Keratinocyte (primary cell): Measurements from ENCODE around the gene ZBTB7A. TPM values are rescaled to one million over a fixed set of nuclear protein-coding genes. Genes with fewer than 3 reads are reported as not detected.

ENCODE experiments used
- DNase-seq: peaks from one replicate; pipeline ENCODE4 v3.0.0-alpha.2; 2011; ENCODE audit warnings: low read depth, missing footprints, low spot score
- FAIRE-seq: peaks from 2 replicates; lab custom pipeline; 2011; peaks lifted over from hg19 to GRCh38; lab: Jason Lieb, UNC
- H2AFZ ChIP-seq: 2 replicates; pipeline ENCODE4 v1.6.0; 2012; ENCODE audit warnings: low read length, control low read depth, inconsistent platforms; ENCODE audit not compliant: control insufficient read depth
- H3K27ac ChIP-seq: 2 replicates; pipeline ENCODE4 v1.5.1; 2011; ENCODE audit warnings: low read length; ENCODE audit not compliant: control insufficient read depth, insufficient read depth
- H3K27me3 ChIP-seq: 3 replicates; pipeline ENCODE4 v1.6.0; 2011; ENCODE audit warnings: low read length; ENCODE audit not compliant: control insufficient read depth, insufficient read depth; ENCODE audit errors: extremely low read depth
- H3K36me3 ChIP-seq, 2 experiments: 2 replicates in 1 of 2; 3 replicates in 1 of 2; pipeline ENCODE4 v1.5.1; 2011; ENCODE audit warnings: low read length in 2 of 2, mild to moderate bottlenecking in 1 of 2; ENCODE audit not compliant: control insufficient read depth in 2 of 2, insufficient read depth in 2 of 2; ENCODE audit errors: extremely low read depth in 1 of 2
- H3K4me1 ChIP-seq: 3 replicates; pipeline ENCODE4 v1.5.1; 2011; ENCODE audit warnings: low read length; ENCODE audit not compliant: control insufficient read depth, insufficient read depth; ENCODE audit errors: extremely low read depth
- H3K4me2 ChIP-seq: 3 replicates; pipeline ENCODE4 v1.6.0; 2011; ENCODE audit warnings: low read depth, low read length; ENCODE audit not compliant: control insufficient read depth, insufficient read depth; ENCODE audit errors: extremely low read depth
- H3K4me3 ChIP-seq, 3 experiments: fragments of 200-600 bp in 1 of 3; sonication (generic) in 1 of 3; 2 replicates in 2 of 3; 3 replicates in 1 of 3; pipeline ENCODE4 v1.5.1; 2011 to 2016; ENCODE audit warnings: low read length in 3 of 3, mild to moderate bottlenecking in 3 of 3, control low read depth in 2 of 3, inconsistent platforms in 1 of 3, low read depth in 1 of 3, mixed read lengths in 1 of 3, mixed run types in 1 of 3, moderate library complexity in 1 of 3; ENCODE audit not compliant: control insufficient read depth in 2 of 3, insufficient read depth in 2 of 3; ENCODE audit errors: extremely low read depth in 1 of 3
- H3K79me2 ChIP-seq: 2 replicates; pipeline ENCODE4 v1.6.0; 2012; ENCODE audit warnings: low read length; ENCODE audit not compliant: control insufficient read depth, insufficient read depth
- H3K9ac ChIP-seq: 3 replicates; pipeline ENCODE4 v1.6.0; 2011; ENCODE audit warnings: low read length; ENCODE audit not compliant: control insufficient read depth, insufficient read depth; ENCODE audit errors: extremely low read depth
- H3K9me1 ChIP-seq: 3 replicates; pipeline ENCODE4 v1.6.0; 2011; ENCODE audit warnings: low read length; ENCODE audit not compliant: control insufficient read depth, insufficient read depth; ENCODE audit errors: extremely low read depth
- H3K9me3 ChIP-seq: 2 replicates; pipeline ENCODE4 v1.5.1; 2012; ENCODE audit warnings: low read depth, low read length; ENCODE audit not compliant: control insufficient read depth
- H4K20me1 ChIP-seq: 3 replicates; pipeline ENCODE4 v1.6.0; 2011; ENCODE audit warnings: low read length; ENCODE audit not compliant: control insufficient read depth, insufficient read depth; ENCODE audit errors: extremely low read depth
- CTCF ChIP-seq, 3 experiments: IDR thresholded peaks in 1 of 3; conservative IDR thresholded peaks in 1 of 3; optimal IDR thresholded peaks in 1 of 3; 2 replicates in 2 of 3; 3 replicates in 1 of 3; pipeline versions ENCODE3 to v1.5.1; 2011; ENCODE audit warnings: low read length in 3 of 3, mild to moderate bottlenecking in 3 of 3, moderate library complexity in 2 of 3, control low read depth in 1 of 3, inconsistent platforms in 1 of 3; ENCODE audit not compliant: insufficient read depth in 2 of 3; ENCODE audit errors: extremely low read depth in 1 of 3
- EZH2 ChIP-seq: IDR thresholded peaks from one replicate; pipeline ENCODE4 v1.6.1; 2012; ENCODE audit warnings: inconsistent platforms, mild to moderate bottlenecking, low read length, moderate library complexity
- dilution Hi-C: fragments of 300-500 bp; cut with MboI; formaldehyde crosslinking; loops from one replicate; pipeline ENCODE4 v1.7.0; 2020; ENCODE audit warnings: low sequenced_read_pairs; ENCODE audit not compliant: extremely low pct_ligation_motif_present
- polyA plus RNA-seq, 5 experiments: library from polyadenylated mRNA; depleted of rRNA in 3 of 5; stranded (reverse) in 3 of 5; stranded (forward) in 1 of 5; unstranded in 1 of 5; fragments of >200 nt; gene quantifications; 1 replicate in 1 of 5; 2 replicates in 3 of 5; 3 replicates in 1 of 5; pipeline versions ENCODE4 v1.2.1 to v1.2.3, GENCODE V29; 2011 to 2012; ENCODE audit warnings: missing spikeins in 2 of 5, low read depth in 1 of 5, low replicate concordance in 1 of 5

Gene ZBTB7A
- polyA plus RNA-seq, 1 donor (not counting 4 experiments of a cell fraction or from before 2014, with no cell fraction given) = 3.7 TPM

DNA sequence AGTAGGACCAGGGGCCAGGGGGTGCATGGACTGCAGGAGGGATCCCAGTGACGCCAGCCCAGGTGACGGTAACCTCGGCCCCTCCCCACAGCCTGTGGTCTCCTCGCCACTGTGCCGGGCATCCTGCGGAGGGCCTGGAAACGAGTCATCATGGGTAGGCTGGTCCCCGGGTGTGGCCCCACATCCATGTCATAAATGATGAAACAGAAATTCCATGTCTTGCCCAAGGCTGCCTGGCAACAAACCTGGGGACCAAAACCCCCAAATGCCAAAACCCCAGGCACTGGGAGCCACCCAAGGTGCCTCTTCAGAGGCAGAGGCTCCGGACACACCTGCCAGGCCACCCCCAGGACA, 36.4 kb upstream of the ZBTB7A start:
- H3K79me2 ChIP-seq = no peaks in the 10 kb centered on the region
- no peaks in the 10 kb centered on the region for H3K9me3 ChIP-seq
- TF ChIP-seq CTCF (optimal IDR thresholded peaks at IDR 0.05 in 1 of 3, IDR thresholded peaks at IDR 0.05 in 1 of 3, conservative IDR thresholded peaks at IDR 0.05 in 1 of 3; ENCODE audit: extremely low read depth in 1 of 3, insufficient read depth in 2 of 3, low read length in 3 of 3) (no peak), EZH2 (no peak)
- no peak overlapping the region for H3K9ac ChIP-seq
- H3K36me3 ChIP-seq = peaks cover 31 to 33% of the 10 kb centered on the region in 2 experiments
- DNase-seq = no peak
- no peak overlapping the region for H3K4me3 ChIP-seq
- no peaks in the 10 kb centered on the region for H3K9me1 ChIP-seq
- no peak for FAIRE-seq
- H2AFZ ChIP-seq = no peak overlapping the region
- H3K4me2 ChIP-seq = no peak overlapping the region
- H3K27me3 ChIP-seq = no peaks in the 10 kb centered on the region
- dilution Hi-C loops = no loop called here
- no peak overlapping the region for H3K27ac ChIP-seq
- H4K20me1 ChIP-seq = no peaks in the 10 kb centered on the region
- H3K4me1 ChIP-seq = peaks cover 5% of the 10 kb centered on the region

- Histone ChIP-seq H3K27ac (no peak overlapping the region), H3K36me3 (peaks cover 30 to 34% of the 10 kb centered on the region in 2 experiments), H4K20me1 (no peaks in the 10 kb centered on the region), H3K79me2 (no peaks in the 10 kb centered on the region), H3K4me3 (no peak overlapping the region), H3K27me3 (no peaks in the 10 kb centered on the region), H3K9me3 (no peaks in the 10 kb centered on the region), H3K9me1 (no peaks in the 10 kb centered on the region), H3K4me2 (no peak overlapping the region), H2AFZ (no peak overlapping the region), H3K9ac (no peak overlapping the region), H3K4me1 (peaks cover 5% of the 10 kb centered on the region)
- no peak for DNase-seq
- dilution Hi-C loops = no loop called here
- no peak for FAIRE-seq
- no peak for TF ChIP-seq EZH2
- no peak for TF ChIP-seq CTCF (optimal IDR thresholded peaks at IDR 0.05 in 1 of 3, IDR thresholded peaks at IDR 0.05 in 1 of 3, conservative IDR thresholded peaks at IDR 0.05 in 1 of 3; ENCODE audit: extremely low read depth in 1 of 3, insufficient read depth in 2 of 3, low read length in 3 of 3)
These were observed 35.8 kb upstream of the ZBTB7A start for GRCh38 chr19:4102339-4103079.
